ENCODE measurements around the gene NDE1.
"Not testable (repeated sequence)": the region's sequence is repeated elsewhere in the genome, so short reads cannot be mapped to it uniquely, and the experiment has no call there.

NDE1 gene

DNA sequence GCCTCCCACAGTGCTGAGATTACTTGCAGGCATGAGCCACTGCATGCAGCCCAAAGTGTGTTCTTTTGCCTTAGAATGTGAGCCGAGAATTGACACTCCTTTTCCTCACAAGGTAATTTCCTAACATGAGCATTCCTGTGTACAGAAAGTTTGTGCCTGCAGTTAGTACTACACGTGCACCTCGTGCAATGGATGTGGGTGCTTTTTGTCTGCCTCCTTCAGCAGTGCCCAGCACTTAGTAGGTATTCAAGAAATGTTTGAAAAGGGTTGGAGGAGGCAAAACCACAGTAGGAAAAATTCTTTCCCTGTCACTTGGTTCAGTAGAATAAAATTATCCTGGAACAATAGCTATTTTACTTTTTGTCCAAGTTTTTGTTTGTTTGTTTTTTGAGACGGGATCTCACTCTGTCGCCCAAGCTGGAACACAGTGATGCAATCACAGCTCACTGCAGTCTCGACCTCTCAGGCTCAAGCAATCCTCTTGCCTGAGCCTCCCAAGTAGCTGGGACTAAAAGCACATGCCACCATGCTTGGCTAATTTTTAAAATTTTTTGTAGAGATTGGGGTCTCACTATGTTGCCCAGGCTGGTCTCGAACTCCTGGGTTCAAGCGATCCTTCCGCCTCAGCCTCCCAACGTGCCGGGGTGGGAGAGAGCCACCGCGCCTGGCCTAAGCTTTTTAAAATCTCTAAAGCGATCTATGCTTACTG lies 2.4 kb downstream of the NDE1 start:
- DNase-seq: no peak

DNA sequence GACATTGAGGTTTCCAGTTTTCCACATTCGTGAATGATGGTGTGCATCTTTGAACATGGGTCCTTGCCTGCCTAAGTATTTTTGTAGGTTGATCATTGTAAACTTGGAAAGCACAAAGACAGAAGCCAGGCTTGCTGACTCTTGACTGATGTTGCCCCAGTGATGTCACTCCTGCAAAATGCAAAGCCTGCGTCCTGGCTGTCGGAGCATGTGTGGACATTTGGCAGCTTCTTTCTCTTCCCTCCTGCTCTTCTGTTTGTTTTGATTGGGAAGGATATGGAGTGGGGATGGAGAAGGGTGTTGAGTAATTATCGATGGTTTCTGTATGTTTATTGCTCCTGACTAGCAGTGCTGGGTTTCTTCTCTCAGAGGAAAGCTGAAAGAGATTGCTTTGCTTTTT lies 3.2 kb downstream of the NDE1 start:
- no peak for DNase-seq

DNA sequence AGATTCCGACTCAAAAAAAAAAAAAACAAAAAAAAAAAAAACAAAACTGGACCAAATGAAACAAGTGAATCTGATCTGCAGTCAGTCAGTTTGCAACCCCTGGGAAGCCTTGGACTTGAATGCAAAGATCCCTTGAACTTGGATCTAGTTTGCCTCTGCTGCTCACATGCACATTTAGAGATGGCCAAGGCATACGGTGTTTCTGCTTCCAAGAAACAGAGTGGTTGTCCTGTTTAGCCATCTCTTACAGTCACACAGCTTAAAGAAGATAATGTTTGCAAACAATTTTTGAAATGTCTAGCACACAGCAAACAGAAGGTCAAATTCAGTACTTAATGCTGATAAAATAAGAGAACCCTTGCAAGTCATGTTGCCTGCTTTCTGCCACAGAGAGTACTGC lies 4.5 kb downstream of the NDE1 start:
- DNase-seq: no peak

DNA sequence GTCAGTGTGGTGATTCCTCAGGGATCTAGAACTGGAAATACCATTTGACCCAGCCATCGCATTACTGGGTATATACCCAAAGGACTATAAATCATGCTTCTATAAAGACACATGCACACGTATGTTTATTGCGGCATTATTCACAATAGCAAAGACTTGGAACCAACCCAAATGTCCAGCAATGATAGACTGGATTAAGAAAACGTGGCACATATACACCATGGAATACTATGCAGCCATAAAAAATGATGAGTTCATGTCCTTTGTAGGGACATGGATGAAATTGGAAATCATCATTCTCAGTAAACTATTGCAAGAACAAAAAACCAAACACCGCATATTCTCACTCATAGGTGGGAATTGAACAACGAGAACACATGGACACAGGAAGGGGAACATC lies 5.5 kb downstream of the NDE1 start:
- not testable (repeated sequence) for DNase-seq

DNA sequence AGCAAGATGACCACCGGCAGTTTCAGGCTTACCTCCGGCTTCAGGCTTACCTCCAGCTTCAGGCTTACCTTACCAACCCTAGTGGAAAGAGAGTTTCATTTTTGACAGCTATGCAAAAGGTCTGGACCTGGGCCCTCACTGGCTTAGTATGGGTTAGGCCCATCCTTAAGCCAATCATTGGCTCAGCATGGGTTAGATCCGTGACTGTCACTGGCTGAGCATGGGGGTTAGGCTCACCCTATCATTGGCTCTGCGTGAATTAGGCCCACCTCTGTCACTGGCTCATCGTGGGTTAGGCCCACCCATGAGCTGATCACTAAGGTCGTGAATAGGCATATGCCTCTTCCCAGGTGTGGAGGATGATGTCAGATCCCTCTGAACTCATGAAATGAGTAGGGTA lies 8.1 kb downstream of the NDE1 start:
- DNase-seq: no peak

DNA sequence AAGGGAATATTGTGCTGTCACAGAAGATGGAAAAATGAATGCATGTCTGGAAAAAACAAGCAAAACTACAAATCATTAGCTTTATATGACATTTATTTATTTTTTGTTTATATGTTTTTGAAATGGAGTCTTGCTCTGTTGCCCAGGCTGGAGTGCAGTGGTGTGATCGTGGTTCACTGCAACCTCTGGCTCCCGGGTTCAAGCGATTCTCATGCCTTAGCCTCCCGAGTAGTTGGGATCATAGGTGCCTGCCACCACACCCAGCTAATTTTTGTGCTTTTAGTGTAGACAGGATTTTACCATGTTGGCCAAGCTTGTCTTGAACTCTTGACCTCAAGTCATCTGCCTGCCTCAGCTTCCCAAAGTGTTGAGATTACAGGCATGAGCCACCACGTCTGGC lies 8.5 kb downstream of the NDE1 start:
- no peak for DNase-seq

DNA sequence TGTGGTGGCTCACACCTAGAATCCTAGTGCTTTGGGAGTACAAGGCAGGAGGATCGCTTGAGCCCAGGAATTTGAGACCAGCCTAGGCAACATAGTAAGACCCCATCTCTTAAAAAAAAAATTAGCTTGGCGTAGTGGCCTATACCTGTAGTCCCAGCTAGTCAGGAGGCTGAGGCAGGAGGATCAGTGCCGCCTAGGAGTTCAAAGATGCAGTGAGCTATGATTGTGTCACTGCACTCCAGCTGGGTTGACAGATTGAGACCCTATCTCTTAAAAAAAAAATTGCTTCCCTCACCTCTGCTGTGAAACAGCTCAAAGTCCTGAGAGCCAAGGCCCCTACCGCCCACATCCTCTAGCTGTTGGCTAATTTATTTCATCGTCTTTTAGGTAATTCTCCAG lies 10.2 kb downstream of the NDE1 start:
- no peak for DNase-seq

DNA sequence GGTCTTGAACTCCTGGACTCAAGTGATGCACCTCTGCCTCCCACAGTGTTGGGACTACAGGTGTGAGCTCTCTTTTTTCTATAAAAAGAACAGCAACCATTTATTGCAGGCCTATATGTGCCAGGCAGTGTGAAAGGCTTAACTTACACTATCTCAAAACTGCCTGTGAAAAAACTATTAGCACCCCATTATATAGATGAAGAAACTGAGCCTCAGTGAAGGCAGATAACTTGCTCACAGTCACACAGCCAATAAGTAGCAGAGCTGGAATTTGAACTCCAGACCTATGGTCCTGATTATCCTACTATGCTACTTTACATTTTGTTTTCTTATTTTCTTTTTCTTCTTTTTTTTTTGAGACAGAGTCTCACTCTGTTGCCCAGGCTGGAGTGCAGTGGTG lies 15.1 kb downstream of the NDE1 start:
- no peak for DNase-seq

DNA sequence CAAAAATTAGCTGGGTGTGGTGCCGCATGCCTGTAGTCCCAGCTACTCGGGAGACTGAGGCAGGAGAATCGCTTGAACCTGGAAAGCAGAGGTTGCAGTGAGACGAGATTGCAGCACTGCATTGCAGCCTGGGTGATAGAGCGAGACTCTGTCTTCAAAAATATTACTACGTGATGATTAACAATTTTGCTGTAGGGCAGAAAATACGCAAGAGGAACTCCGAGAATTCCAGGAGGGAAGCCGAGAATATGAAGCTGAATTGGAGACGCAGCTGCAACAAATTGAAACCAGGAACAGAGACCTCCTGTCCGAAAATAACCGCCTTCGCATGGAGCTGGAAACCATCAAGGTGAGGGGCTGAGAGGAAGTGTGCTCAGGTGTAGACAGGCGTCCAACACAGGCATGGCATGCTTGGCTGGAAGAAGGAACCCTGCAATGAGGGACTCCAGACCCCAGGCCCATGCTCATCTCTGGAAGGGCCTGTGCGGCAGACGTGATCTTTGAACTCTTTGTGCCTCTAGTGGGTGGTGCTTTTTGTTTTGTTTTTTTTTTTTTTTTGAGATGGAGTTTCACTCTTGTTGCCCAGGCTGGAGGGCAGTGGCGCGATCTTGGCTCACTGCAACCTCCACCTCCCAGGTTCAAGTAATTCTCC lies 17.2 kb downstream of the NDE1 start:
- DNase-seq: no peak

DNA sequence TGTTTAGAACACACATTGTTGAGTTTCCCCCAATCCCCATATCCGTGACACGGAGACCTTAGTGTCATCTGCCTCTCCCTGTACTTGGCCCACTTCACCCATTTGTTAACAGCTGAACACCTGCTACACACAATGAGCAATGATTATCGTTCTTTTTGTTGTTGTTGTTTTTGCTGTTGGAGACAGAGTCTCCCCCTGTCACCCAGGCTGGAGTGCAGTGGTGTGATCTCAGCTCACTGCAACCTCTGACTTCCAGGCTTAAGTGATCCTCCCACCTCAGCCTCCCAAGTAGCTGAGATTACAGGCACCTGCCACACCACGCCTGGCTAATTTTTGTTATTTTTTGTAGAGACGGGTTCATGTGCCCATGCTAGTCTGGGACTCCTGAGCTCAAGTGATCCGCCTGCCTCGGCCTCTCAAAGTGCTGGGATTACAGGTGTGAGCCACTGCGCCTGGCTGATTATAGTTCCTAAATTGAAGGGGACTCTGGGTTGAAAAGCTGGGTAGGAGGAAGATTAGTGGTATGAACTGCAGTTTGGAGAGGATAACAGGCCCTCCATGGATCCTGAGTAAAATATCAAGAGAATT lies 21.6 kb downstream of the NDE1 start:
- no peak for DNase-seq

DNA sequence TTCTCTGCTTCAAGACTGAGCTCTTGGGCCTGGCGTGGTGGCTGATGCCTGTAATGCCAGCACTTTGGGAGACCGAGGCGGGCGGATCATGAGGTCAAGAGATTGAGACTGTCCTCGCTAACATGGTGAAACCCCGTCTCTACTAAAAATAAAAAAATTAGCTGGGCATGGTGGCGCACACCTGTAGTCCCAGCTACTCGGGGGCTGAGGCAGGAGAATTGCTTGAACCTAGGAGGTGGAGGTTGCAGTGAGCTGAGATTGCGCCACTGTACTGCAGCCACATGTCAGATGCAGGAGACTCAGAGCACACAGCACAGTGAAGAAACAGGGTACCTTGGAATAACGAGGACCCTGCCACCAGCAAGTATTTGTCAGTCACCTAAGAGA lies 22.1 kb downstream of the NDE1 start:
- DNase-seq: not testable (repeated sequence)

DNA sequence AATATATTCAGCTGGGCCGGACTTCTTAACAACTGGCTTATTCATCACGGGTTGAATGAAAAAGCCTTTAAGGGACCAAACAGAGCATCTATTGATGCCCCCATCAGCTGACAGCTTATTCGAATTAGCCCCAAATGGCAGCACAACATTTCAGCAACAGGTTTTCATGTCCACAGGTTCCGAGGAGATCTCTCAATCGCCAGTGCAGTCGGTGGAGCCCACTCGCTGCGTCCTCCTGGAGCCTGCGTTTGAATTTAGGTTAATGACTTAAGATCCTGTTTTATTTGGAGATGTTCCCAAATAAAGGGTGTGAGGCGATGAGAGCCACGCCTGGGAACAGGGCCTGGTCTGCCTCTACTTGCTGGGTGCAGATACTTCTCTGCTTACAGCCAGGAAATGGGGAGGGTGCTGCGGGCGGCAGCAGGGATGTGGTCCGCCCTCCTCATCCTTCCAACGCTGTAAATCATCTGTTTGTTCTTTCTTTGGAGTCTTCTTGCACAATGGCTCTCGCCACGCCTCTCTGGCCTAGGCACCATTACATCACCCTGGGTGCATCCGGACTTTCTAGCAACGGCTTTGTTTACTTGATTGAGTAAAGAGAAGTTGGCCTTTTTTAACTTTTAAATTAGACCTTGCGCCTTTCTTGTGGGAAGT lies 22.6 kb downstream of the NDE1 start:
- peak; percentile 66 to 92 (median 78) for DNase-seq

DNA sequence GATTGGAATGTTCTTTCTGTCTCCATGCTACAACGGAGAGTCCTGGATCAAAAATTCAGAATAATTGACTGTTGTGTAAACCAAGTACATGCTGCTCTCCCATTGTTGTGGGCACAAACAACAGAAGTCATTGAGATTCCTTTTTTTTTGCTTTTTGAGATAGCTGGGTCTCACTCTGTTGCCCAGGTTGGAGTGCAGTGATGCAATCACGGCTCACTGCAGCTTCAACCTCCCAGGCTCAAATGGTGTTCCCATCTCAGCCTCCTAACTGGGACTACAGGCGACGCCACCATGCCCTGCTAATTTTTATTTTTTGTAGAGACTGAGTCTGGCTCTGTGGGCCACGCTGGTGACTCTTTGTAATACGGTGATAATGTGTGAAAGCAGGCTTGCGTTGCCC lies 24.5 kb downstream of the NDE1 start:
- no peak for DNase-seq

DNA sequence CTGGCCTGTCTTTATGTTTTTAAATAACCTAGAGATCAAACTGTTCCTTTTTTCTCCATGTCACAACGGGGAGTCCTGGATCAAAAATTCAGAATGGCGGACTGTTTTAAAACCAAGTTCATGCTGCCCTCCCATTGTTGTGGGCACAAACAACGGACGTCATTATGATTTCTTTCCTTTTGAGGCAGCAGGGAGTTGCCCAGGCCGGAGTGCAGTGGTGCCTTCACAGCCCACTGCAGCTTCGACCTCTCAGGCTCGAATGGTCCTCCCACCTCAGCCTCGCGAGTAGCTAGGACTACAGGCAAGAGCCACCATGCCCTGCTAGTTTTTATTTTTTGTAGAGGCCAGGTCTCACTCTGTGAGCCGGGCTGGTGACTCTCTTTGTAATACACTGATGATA lies 26.5 kb downstream of the NDE1 start:
- no peak for DNase-seq

DNA sequence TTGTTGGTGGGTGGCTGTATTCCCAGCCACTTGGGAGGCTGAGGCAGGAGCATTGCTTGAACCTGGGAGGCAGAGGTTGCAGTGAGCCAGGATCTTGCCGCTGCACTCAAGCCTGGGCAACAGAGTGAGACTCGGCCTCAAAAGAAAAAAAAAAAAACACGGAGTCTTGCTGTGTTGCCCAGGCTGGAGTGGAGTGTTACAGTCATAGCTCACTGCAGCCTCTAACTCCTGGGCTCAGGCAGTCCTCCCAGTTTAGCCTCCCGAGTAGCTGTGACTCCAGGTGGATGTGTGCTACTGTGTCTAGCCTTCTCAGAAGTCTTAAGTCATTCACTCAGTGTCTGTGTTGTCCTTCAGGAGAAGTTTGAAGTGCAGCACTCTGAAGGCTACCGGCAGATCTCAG lies 27.4 kb downstream of the NDE1 start:
- DNase-seq: no peak

DNA sequence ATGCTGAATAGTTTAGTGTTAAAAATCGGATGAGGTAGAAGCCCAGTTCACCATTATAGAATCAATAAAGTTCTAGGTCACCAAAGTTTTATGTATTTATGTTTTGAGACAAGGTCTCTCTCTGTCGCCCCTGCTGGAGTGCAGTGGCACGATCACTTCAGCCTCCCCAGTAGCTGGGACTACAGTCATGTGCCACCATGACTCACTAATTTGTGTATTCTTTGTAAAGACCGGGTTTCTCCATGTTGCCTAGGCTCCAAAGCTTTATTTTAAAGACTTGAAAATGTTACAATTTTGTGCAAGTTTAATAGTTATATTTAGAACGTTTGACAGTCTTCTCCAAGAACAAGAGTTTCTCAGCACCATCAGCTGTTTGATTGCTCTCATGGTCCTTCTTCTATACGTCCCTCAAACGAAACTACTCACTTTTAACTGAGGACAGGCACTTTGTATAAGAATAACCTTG lies 32.1 kb downstream of the NDE1 start:
- DNase-seq: peak in 3 of 6 experiments; percentile 3 to 14 (median 3)

DNA sequence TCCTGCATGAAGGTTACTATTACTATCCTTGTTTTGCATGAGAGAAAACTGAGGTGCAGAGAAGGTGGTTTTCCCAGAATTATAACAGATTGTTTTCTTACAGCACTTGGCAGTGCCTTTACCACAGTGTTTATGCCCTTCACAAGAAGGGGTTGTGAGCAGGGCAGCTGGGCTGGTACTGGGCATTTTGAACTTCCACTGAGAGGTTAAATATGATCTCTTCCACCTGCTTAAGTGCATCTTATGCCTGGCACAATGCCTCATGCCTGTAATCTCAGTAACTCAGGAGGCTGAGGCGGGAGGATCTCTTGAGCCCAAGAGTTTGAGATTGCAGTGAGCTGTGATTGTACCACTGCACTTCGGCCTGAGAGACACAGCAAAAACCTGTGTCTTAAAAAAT lies 36.2 kb downstream of the NDE1 start:
- no peak for DNase-seq

DNA sequence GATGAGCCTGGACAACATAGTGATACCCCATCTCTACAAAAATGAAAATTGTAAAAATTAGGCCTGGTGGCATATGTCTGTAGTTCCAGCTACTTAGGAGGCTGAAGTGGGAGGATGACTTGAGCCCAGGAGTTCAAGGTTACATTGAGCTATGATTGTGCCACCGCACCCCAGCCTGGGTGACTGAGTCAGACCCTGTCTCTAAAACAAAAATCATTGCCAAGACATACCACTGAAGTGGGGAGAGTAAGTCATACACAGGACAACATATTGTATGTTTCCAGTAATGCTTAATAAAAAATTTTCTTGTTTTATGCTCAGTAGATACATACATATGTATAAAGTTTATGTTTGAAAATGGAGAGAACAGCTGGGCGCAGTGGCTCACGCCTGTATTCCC lies 39.2 kb downstream of the NDE1 start:
- no peak for DNase-seq

DNA sequence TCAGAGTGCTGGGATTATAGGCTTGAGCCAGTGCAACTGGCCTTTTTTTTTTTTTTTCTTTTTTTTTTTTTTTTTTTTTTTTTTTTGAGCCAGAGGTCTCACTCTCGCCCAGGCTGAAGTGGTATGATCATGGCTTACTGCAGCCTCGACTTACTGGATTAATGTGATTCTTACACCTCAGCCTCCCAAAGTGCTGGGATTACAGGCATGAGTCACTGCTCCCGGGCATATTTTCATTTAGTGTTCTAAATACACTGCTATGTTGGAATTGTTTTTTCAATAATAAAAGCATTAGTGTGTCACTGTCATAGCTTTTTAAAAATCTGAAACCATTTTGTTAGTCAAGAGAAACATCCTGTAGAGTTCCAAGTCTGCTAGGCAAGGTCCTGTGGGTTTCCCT lies 40.3 kb downstream of the NDE1 start:
- DNase-seq: no peak

DNA sequence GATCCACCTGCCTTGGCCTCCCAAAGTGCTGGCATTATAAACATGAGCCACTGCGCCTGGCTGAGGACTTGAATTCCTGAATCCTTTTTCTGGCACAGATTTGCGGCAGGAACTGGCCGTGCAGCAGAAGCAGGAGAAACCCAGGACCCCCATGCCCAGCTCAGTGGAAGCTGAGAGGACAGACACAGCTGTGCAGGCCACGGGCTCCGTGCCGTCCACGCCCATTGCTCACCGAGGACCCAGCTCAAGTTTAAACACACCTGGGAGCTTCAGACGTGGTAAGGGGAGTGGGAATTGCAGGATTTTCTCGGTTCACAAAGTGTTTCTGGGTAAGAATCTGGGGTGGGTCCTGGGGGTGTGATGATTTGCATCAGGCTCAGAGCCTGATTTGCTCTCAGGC lies 41.0 kb downstream of the NDE1 start:
- no peak for DNase-seq

DNA sequence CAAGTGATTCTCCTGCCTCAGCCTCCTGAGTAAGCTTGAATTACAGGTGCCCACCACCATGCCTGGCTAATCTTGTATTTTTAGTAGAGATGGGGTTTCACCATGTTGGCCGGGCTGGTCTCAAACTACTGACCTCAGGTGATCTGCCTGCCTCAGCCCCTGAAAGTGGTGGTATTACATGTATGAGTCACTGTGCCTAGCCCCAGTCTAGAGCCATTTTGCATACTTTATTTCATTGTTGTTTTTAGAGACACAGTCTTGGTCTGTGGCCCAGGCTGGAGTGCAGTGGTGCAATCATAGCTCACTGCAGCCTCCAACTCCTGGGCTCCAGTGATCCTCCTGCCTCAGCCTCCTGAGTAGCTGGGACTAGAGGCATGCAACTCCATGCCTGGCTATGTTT lies 42.5 kb downstream of the NDE1 start:
- DNase-seq: not testable (repeated sequence)

DNA sequence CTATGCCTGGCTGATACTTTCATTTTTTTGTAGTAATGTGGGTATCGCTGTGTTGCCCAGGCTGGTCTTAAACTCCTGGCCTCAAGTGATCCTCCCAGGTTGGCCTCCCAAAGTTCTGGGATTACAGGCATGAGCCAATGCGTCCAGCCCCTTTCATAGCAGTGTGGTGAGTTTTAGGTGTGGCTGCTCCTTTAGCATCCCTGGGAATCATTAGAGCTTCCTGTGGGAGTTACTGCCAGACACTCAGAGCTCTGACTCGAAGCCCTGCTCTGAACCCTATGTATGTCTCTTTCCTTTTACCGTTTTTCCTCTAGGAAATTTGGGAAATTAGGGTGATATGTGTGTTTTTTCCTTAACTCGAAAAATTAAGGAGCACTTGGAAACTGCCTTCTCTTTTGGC lies 44.5 kb downstream of the NDE1 start:
- no peak for DNase-seq

DNA sequence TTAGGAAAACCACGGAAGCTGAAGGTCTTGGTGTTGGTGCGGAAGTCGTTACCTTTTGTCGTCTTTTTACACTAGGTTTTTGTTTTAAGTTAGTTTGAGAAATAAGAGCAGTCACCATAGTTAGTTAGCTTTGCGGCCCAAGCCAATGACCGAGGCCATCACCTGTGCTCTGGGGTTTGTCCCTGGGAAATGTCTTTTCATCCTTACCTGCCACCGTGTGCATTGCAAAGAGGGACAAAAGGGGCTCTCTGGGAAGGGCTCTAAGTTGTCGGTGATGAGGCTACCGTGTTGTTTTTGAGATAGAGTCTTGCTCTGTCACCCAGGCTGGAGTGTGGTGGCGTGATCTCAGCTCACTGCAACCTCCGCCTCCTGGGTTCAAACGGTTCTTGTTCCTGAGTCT lies 49.8 kb downstream of the NDE1 start:
- DNase-seq: no peak

DNA sequence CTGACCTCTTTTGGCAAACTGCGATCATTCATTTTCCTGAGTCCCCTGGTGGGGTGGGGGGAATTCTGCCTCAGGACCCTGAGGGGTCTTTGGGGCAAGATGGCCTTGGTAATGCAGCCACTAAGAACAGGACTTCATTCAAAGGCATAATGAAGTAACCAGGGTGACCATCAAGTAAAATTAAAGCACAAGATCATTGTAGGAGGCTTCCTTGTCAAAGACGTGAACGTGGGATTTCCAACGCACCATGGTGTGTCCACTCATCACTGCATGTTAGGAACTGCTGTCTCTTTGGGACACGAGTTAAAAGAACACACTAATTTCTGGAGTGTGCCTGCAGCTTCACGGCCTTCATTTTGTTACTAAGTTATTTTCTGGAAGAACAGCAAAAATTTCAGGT lies 51.3 kb downstream of the NDE1 start:
- DNase-seq: no peak

Measured in stimulated activated naive CD4-positive, alpha-beta T cell (primary cell).